ENCODE measurements around the gene SOX18.
A peak's percentile ranks its signal among the peaks of the same experiment; 100 is the strongest.
"Not testable (repeated sequence)": the region's sequence is repeated elsewhere in the genome, so short reads cannot be mapped to it uniquely, and the experiment has no call there.

SOX18 gene

GRCh38 chr20:64049060-64049877, at the start of gene SOX18:
TSS of gene SOX18 (minus strand) at chr20:64049639. CDS start at chr20:64049516, 123 bp downstream.
- Mint-ChIP-seq H3K4me3 (peak within 1 kb of the TSS; percentile 46), H3K4me1 (peaks cover 26% of the 10 kb centered on the region), H3K27ac (no peak within 1 kb of the TSS), H3K27me3 (peaks cover 90% of the 10 kb centered on the region), H3K36me3 (no peaks in the 10 kb centered on the region), H3K9me3 (no peaks in the 10 kb centered on the region)
- CTCF ChIA-PET, result interaction anchor here (1.4 to 3.1 kb wide), 3 partner anchors 8 to 28 kb away, joined by 3 to 16 read pairs (median 6); no protein-coding TSS in a partner anchor
- DNase-seq, result peak; percentile 63

GRCh38 chr20:64098471-64099013, 49.1 kb upstream of the SOX18 start:
- Mint-ChIP-seq H3K36me3 (no peaks in the 10 kb centered on the region), H3K27ac (no peak overlapping the region), H3K27me3 (peaks cover 39% of the 10 kb centered on the region), H3K4me3 (no peak overlapping the region), H3K4me1 (peaks cover 6% of the 10 kb centered on the region), H3K9me3 (peaks cover 3% of the 10 kb centered on the region)
- no peak for DNase-seq
- CTCF ChIA-PET, result no interaction called here

- Mint-ChIP-seq H3K27ac (no peak overlapping the region), H3K9me3 (peaks cover 3% of the 10 kb centered on the region), H3K27me3 (peaks cover 19% of the 10 kb centered on the region), H3K36me3 (no peaks in the 10 kb centered on the region), H3K4me1 (peaks cover 3% of the 10 kb centered on the region), H3K4me3 (no peak overlapping the region)
- no peak for DNase-seq
- CTCF ChIA-PET, result no interaction called here
Observed at GRCh38 chr20:64096535-64096934, 47.1 kb upstream of the SOX18 start.

GRCh38 chr20:64095927-64096326, 46.5 kb upstream of the SOX18 start:
- no peak for DNase-seq
- H3K27ac Mint-ChIP-seq, result no peak overlapping the region
- H3K9me3 Mint-ChIP-seq, result peaks cover 3% of the 10 kb centered on the region
- H3K4me1 Mint-ChIP-seq, result no peaks in the 10 kb centered on the region
- no peak overlapping the region for H3K4me3 Mint-ChIP-seq
- no peaks in the 10 kb centered on the region for H3K36me3 Mint-ChIP-seq
- CTCF ChIA-PET, result no interaction called here
- H3K27me3 Mint-ChIP-seq, result peaks cover 13% of the 10 kb centered on the region

- peaks cover 8% of the 10 kb centered on the region for H3K27me3 Mint-ChIP-seq
- CTCF ChIA-PET, result no interaction called here
- no peak overlapping the region for H3K27ac Mint-ChIP-seq
- H3K4me3 Mint-ChIP-seq, result no peak overlapping the region
- H3K36me3 Mint-ChIP-seq, result no peaks in the 10 kb centered on the region
- H3K9me3 Mint-ChIP-seq, result peaks cover 3% of the 10 kb centered on the region
- H3K4me1 Mint-ChIP-seq, result no peaks in the 10 kb centered on the region
- DNase-seq, result no peak
Observed at GRCh38 chr20:64095455-64095854, 46.0 kb upstream of the SOX18 start.

GRCh38 chr20:64093013-64093503, 43.6 kb upstream of the SOX18 start:
- Mint-ChIP-seq H3K27me3 (peaks cover 17% of the 10 kb centered on the region), H3K27ac (no peak overlapping the region), H3K4me3 (no peak overlapping the region), H3K36me3 (no peaks in the 10 kb centered on the region), H3K4me1 (no peaks in the 10 kb centered on the region), H3K9me3 (peaks cover 6% of the 10 kb centered on the region)
- no peak for DNase-seq
- CTCF ChIA-PET, result no interaction called here

GRCh38 chr20:64092258-64093012, 43.0 kb upstream of the SOX18 start:
- no peak for DNase-seq
- Mint-ChIP-seq H3K27ac (no peak overlapping the region), H3K9me3 (peaks cover 11% of the 10 kb centered on the region), H3K27me3 (peaks cover 21% of the 10 kb centered on the region), H3K4me3 (no peak overlapping the region), H3K36me3 (no peaks in the 10 kb centered on the region), H3K4me1 (no peaks in the 10 kb centered on the region)
- CTCF ChIA-PET, result interaction anchor here (0.8 kb wide), 1 partner anchor 54 kb away, joined by 3 read pairs; no protein-coding TSS in a partner anchor

- DNase-seq, result no peak
- Mint-ChIP-seq H3K27ac (peak overlapping the region; percentile 13), H3K4me1 (no peaks in the 10 kb centered on the region), H3K36me3 (no peaks in the 10 kb centered on the region), H3K9me3 (peaks cover 11% of the 10 kb centered on the region), H3K4me3 (no peak overlapping the region), H3K27me3 (peaks cover 23% of the 10 kb centered on the region)
- CTCF ChIA-PET, result interaction anchor here (0.8 kb wide), 1 partner anchor 53 kb away, joined by 3 read pairs; no protein-coding TSS in a partner anchor
Observed at GRCh38 chr20:64091770-64092169, 42.3 kb upstream of the SOX18 start.

GRCh38 chr20:64091340-64091739, 41.9 kb upstream of the SOX18 start:
- Mint-ChIP-seq H3K4me1 (no peaks in the 10 kb centered on the region), H3K9me3 (peaks cover 12% of the 10 kb centered on the region), H3K4me3 (no peak overlapping the region), H3K27me3 (peaks cover 27% of the 10 kb centered on the region), H3K36me3 (no peaks in the 10 kb centered on the region), H3K27ac (peak overlapping the region; percentile 13)
- CTCF ChIA-PET, result no interaction called here
- no peak for DNase-seq

GRCh38 chr20:64090165-64090564, 40.7 kb upstream of the SOX18 start:
- Mint-ChIP-seq H3K4me3 (no peak overlapping the region), H3K9me3 (peaks cover 12% of the 10 kb centered on the region), H3K36me3 (no peaks in the 10 kb centered on the region), H3K27ac (no peak overlapping the region), H3K27me3 (peaks cover 39% of the 10 kb centered on the region), H3K4me1 (peaks cover 2% of the 10 kb centered on the region)
- DNase-seq, result no peak
- CTCF ChIA-PET, result interaction anchor here (1.3 kb wide), 1 partner anchor 30 kb away, joined by 3 read pairs; no protein-coding TSS in a partner anchor

- H3K4me1 Mint-ChIP-seq, CTCF ChIA-PET, H3K36me3 Mint-ChIP-seq, DNase-seq, H3K27ac Mint-ChIP-seq, H3K4me3 Mint-ChIP-seq: not testable (repeated sequence)
- peaks cover 12% of the 10 kb centered on the region for H3K9me3 Mint-ChIP-seq
- peaks cover 51% of the 10 kb centered on the region for H3K27me3 Mint-ChIP-seq
Observed at GRCh38 chr20:64088586-64088985, 39.1 kb upstream of the SOX18 start.

- H3K4me3 Mint-ChIP-seq, H3K27ac Mint-ChIP-seq, CTCF ChIA-PET, H3K36me3 Mint-ChIP-seq, DNase-seq: not testable (repeated sequence)
- Mint-ChIP-seq H3K4me1 (peaks cover 18% of the 10 kb centered on the region), H3K9me3 (peaks cover 12% of the 10 kb centered on the region), H3K27me3 (peaks cover 62% of the 10 kb centered on the region)
Observed at GRCh38 chr20:64087226-64087825, 37.9 kb upstream of the SOX18 start.

- H3K4me1 Mint-ChIP-seq, result peaks cover 23% of the 10 kb centered on the region
- H3K4me3 Mint-ChIP-seq, result no peak overlapping the region
- H3K27ac Mint-ChIP-seq, result no peak overlapping the region
- peaks cover 67% of the 10 kb centered on the region for H3K27me3 Mint-ChIP-seq
- H3K36me3 Mint-ChIP-seq, result peaks cover 1% of the 10 kb centered on the region
- no peak for DNase-seq
- CTCF ChIA-PET, result no interaction called here
- peaks cover 12% of the 10 kb centered on the region for H3K9me3 Mint-ChIP-seq
Observed at GRCh38 chr20:64086801-64087200, 37.4 kb upstream of the SOX18 start.

GRCh38 chr20:64084685-64085152, 35.3 kb upstream of the SOX18 start:
- Mint-ChIP-seq H3K27ac (no peak overlapping the region), H3K4me1 (peaks cover 35% of the 10 kb centered on the region), H3K36me3 (peaks cover 1% of the 10 kb centered on the region), H3K27me3 (peaks cover 83% of the 10 kb centered on the region), H3K4me3 (peak overlapping the region; percentile 76), H3K9me3 (peaks cover 12% of the 10 kb centered on the region)
- no peak for DNase-seq
- CTCF ChIA-PET, result interaction anchor here (1.7 to 5.7 kb wide), 3 partner anchors 16 to 35 kb away, joined by 6 to 75 read pairs (median 7); no protein-coding TSS in a partner anchor

All from activated naive CD4-positive, alpha-beta T cell treated with anti-CD3 and anti-CD28 coated beads, Interleukin-2, amount 10 ng/mL, durations not matched to agents 7 days and 5 days (primary cell).